Measurements from ENCODE around the gene UBE2M. TPM values are rescaled to one million over a fixed set of nuclear protein-coding genes. Genes with fewer than 3 reads are reported as not detected.
A peak's percentile ranks its signal among the peaks of the same experiment; 100 is the strongest.

Gene UBE2M
- polyA plus RNA-seq, 2 of the 4 experiments (the other 2 are of a cell fraction): 139 to 190 TPM

DNA sequence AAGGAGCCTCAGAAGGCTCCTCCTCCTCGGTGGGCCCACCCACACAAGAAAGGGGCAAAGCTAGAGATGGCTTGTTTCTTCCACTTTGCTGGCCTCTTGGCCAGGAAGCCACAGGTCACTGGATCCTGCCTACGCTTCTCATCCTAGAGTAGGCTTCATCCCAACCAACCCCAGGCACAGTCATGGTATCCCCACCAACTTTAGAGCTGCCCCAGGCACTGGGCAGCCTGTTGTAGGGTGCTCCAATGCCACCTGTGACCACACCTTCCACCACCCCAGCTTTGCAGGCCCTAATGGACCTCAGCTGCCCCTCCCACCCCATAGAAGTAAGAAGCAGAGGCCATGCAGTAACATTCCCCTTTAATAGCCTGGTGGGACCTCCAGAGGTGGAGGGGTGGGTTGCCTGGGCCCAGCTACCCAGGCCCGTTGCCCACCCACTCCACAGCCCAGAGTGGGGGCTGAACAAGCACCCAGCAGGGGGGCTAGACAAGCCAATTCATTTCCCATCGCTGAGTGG lies 3.0 kb downstream of the UBE2M start:
- ATAC-seq (peak in 1 of 2 experiments; percentile 0; a peak in 1 of 6 replicates), FAIRE-seq (no peak), DNase-seq (ENCODE audit: low read depth in 1 of 2, low spot score in 1 of 2) (no peak)
- Histone ChIP-seq H3K4me1 (peaks cover 37% of the 10 kb centered on the region), H3K27ac (peak overlapping the region; percentile 88 to 93), H3K4me2 (peak overlapping the region; percentile 91), H3K9me3 (no peaks in the 10 kb centered on the region), H3K4me3 (peak overlapping the region; percentile 67)
- 46% methylated on average over 4 of the region's 4 CpGs for WGBS (ENCODE audit: missing lambda C conversion rate)
- CTCF ChIA-PET: interaction anchor here (0.8 to 13.8 kb wide), 4 partner anchors 11 to 43 kb away, joined by 3 to 222 read pairs (median 5); partner anchors contain the start of genes TRIM28 and ZBTB45
- POLR2A ChIA-PET: interaction anchor here (1.1 to 6.8 kb wide), 7 partner anchors 9 to 42 kb away, joined by 3 to 103 read pairs (median 7); partner anchors contain the start of genes MZF1, TRIM28 and ZBTB45
- TF ChIP-seq ELK1 (IDR thresholded peaks at IDR 0.05; ENCODE audit: low read depth, low read length): no peak
- TF ChIP-seq EP300 (IDR thresholded peaks at IDR 0.05): no peak
- TF ChIP-seq KDM1A (IDR thresholded peaks at IDR 0.05; ENCODE audit: low read depth): no peak
- TF ChIP-seq EHF (CRISPR knock-in tag; IDR thresholded peaks at IDR 0.05): no peak
- no peak for TF ChIP-seq CHD4 (IDR thresholded peaks at IDR 0.05; ENCODE audit: borderline replicate concordance)
- TF ChIP-seq USF2 (IDR thresholded peaks at IDR 0.05): no peak
- TF ChIP-seq POLR2AphosphoS2 (conservative IDR thresholded peaks at IDR 0.05; ENCODE audit: low read length): no peak
- TF ChIP-seq CEBPB (IDR thresholded peaks at IDR 0.05): no peak
- no peak for TF ChIP-seq POLR2A (IDR thresholded peaks at IDR 0.05; ENCODE audit: low read length)
- no peak for TF ChIP-seq CBX8 (IDR thresholded peaks at IDR 0.05)
- no peak for TF ChIP-seq FOXS1 (CRISPR knock-in tag; IDR thresholded peaks at IDR 0.05)
- TF ChIP-seq, protein P1, sequence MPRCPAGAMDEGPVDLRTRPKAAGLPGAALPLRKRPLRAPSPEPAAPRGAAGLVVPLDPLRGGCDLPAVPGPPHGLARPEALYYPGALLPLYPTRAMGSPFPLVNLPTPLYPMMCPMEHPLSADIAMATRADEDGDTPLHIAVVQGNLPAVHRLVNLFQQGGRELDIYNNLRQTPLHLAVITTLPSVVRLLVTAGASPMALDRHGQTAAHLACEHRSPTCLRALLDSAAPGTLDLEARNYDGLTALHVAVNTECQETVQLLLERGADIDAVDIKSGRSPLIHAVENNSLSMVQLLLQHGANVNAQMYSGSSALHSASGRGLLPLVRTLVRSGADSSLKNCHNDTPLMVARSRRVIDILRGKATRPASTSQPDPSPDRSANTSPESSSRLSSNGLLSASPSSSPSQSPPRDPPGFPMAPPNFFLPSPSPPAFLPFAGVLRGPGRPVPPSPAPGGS (IDR thresholded peaks at IDR 0.05): no peak
- TF ChIP-seq FOSL2 (IDR thresholded peaks at IDR 0.05): no peak
- TF ChIP-seq FOSL2 (CRISPR knock-in tag; IDR thresholded peaks at IDR 0.05): no peak
- no peak for TF ChIP-seq RNF2 (IDR thresholded peaks at IDR 0.05; ENCODE audit: borderline replicate concordance, low read depth)
- no peak for TF ChIP-seq EHMT2 (IDR thresholded peaks at IDR 0.05; ENCODE audit: low read depth)
- no peak for TF ChIP-seq FOSB (CRISPR knock-in tag; IDR thresholded peaks at IDR 0.05)
- no peak for TF ChIP-seq MAFK (IDR thresholded peaks at IDR 0.05; ENCODE audit: partially characterized antibody)
- TF ChIP-seq NPAS2 (CRISPR knock-in tag; IDR thresholded peaks at IDR 0.05; ENCODE audit: borderline replicate concordance): no peak
- TF ChIP-seq ZFP36 (IDR thresholded peaks at IDR 0.05; ENCODE audit: borderline replicate concordance, partially characterized antibody): no peak

DNA sequence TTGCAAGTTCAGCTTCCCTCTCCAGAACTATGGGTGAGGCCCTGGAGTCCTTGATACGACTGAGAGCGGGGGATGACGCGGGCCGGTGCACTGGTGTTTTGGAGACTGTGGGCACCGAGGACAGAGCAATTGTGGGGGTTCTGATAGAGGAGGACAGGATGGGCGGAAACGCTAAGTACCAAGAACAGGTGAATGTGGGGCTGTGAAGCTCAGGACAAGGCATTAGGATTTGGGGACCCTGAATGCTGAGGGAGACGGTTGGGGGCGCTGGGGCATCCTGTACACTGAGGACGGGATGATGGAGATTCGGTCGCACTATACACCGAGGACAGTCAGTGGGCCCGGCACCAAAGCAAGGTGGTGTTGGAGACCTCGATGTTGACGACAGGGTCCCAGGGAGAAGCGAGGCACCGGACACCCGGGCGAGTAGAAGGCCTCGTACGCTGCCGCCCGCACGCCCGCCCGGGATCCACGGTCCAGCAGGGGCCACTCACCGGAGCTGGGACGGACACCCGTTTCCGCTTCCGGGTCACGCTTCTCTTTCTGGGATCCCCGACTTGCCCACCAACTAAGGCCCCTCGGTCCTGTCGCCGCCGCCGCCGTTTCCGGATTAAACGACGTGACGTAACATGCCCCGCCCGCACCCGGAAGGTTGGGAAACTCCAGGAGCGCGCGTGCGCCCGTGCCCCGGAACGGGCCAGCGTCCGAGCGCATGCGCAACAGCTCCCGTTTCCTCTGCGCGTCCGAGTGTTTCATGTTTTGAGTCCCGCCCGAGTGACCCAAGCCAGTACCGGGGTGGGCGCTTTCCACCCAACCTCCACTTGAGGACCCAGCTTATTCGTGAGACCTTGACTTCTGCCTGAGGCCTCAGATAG lies 3.7 kb downstream of the UBE2M start, which contains the start of gene CHMP2A:
CHMP2A (minus strand) TSS at position 612 of the 875 bp plus-strand sequence. CDS start 893 bp downstream, outside the sequence.
- H3K4me2 ChIP-seq: peak within 1 kb of the TSS; percentile 91
- ChIA-PET CTCF (interaction anchor here (0.5 to 13.8 kb wide), 6 partner anchors 11 to 49 kb away, joined by 3 to 222 read pairs (median 4); partner anchors contain the start of genes TRIM28 and ZBTB45), POLR2A (interaction anchor here (1.1 to 6.8 kb wide), 7 partner anchors 10 to 41 kb away, joined by 3 to 103 read pairs (median 7); partner anchors contain the start of genes MZF1, TRIM28 and ZBTB45)
- FAIRE-seq (no peak), DNase-seq (ENCODE audit: low read depth in 1 of 2, low spot score in 1 of 2) (peak; percentile 98 to 99), ATAC-seq (peak; percentile 46 to 69)
- H3K9me3 ChIP-seq: no peaks in the 10 kb centered on the region
- H3K27ac ChIP-seq: peak within 1 kb of the TSS; percentile 88 to 93
- peak within 1 kb of the TSS; percentile 67 for H3K4me3 ChIP-seq
- 2% methylated on average over 46 of the region's 69 CpGs for WGBS (ENCODE audit: missing lambda C conversion rate)
- H3K4me1 ChIP-seq: peaks cover 30% of the 10 kb centered on the region
- 0 out of 5 replicates have a peak, but pooled peaks of 1 of the 2 experiments have one; percentile 22 for TF ChIP-seq RAD21 (conservative IDR thresholded peaks at IDR 0.05 in 1 of 2, IDR thresholded peaks at IDR 0.05 in 1 of 2)
- TF ChIP-seq, protein P2, sequence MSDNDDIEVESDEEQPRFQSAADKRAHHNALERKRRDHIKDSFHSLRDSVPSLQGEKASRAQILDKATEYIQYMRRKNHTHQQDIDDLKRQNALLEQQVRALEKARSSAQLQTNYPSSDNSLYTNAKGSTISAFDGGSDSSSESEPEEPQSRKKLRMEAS (IDR thresholded peaks at IDR 0.05): peak; percentile 85
- TF ChIP-seq JUNB (IDR thresholded peaks at IDR 0.05): no peak
- TF ChIP-seq BHLHE40 (IDR thresholded peaks at IDR 0.05; ENCODE audit: low read depth, low read length): peak; percentile 73
- TF ChIP-seq RARB (CRISPR knock-in tag; IDR thresholded peaks at IDR 0.05): peak; percentile 92
- TF ChIP-seq FOXS1 (CRISPR knock-in tag; IDR thresholded peaks at IDR 0.05): no peak
- no peak; the same call in 1 of the 2 replicates for TF ChIP-seq HMGXB4 (CRISPR knock-in tag; IDR thresholded peaks at IDR 0.05; ENCODE audit: borderline replicate concordance)
- TF ChIP-seq, protein P3, sequence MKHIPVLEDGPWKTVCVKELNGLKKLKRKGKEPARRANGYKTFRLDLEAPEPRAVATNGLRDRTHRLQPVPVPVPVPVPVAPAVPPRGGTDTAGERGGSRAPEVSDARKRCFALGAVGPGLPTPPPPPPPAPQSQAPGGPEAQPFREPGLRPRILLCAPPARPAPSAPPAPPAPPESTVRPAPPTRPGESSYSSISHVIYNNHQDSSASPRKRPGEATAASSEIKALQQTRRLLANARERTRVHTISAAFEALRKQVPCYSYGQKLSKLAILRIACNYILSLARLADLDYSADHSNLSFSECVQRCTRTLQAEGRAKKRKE (CRISPR knock-in tag; IDR thresholded peaks at IDR 0.05; ENCODE audit: low read depth): no peak
- no peak; the same call in 1 of the 2 replicates for TF ChIP-seq PHF8 (IDR thresholded peaks at IDR 0.05; ENCODE audit: borderline replicate concordance, low read depth)
- TF ChIP-seq CBX2 (IDR thresholded peaks at IDR 0.05; ENCODE audit: borderline replicate concordance, low read depth): no peak
- no peak for TF ChIP-seq KDM1A (IDR thresholded peaks at IDR 0.05; ENCODE audit: low read depth)
- TF ChIP-seq CHD2 (IDR thresholded peaks at IDR 0.05; ENCODE audit: low read length, partially characterized antibody): no peak
